Measurements from ENCODE around the gene CRY1. TPM values are rescaled to one million over a fixed set of nuclear protein-coding genes. Genes with fewer than 3 reads are reported as not detected.

Gene CRY1
- total RNA-seq, 6 experiments from 2014 or later: 12.5 to 18.0 (median 16.1) TPM

GRCh38 chr12:107133462-107133861 is 40.1 kb upstream of the CRY1 start:
- H3K9me3 Mint-ChIP-seq: no peaks in the 10 kb centered on the region
- peaks cover 4% of the 10 kb centered on the region for H3K27me3 Mint-ChIP-seq (ENCODE audit: insufficient read depth)
- no peak overlapping the region for H3K4me3 Mint-ChIP-seq
- H3K36me3 Mint-ChIP-seq (ENCODE audit: low read depth): no peaks in the 10 kb centered on the region
- no peaks in the 10 kb centered on the region for H3K4me1 Mint-ChIP-seq (ENCODE audit: low read depth)
- no peak overlapping the region for H3K27ac Mint-ChIP-seq
- no peak for DNase-seq
- no peak for TF ChIP-seq CTCF (IDR thresholded peaks at IDR 0.05)

- peak; percentile 87 for TF ChIP-seq CTCF (IDR thresholded peaks at IDR 0.05)
- Mint-ChIP-seq H3K9me3 (no peaks in the 10 kb centered on the region), H3K36me3 (ENCODE audit: low read depth) (no peaks in the 10 kb centered on the region), H3K27ac (no peak overlapping the region), H3K4me3 (no peak overlapping the region), H3K27me3 (ENCODE audit: insufficient read depth) (peaks cover 4% of the 10 kb centered on the region), H3K4me1 (ENCODE audit: low read depth) (no peaks in the 10 kb centered on the region)
- peak; percentile 52 for DNase-seq
Observed at GRCh38 chr12:107131832-107132616, 38.7 kb upstream of the CRY1 start.

- H3K27ac Mint-ChIP-seq: no peak overlapping the region
- H3K36me3 Mint-ChIP-seq (ENCODE audit: low read depth): no peaks in the 10 kb centered on the region
- H3K4me1 Mint-ChIP-seq (ENCODE audit: low read depth): no peaks in the 10 kb centered on the region
- H3K4me3 Mint-ChIP-seq: no peak overlapping the region
- no peaks in the 10 kb centered on the region for H3K9me3 Mint-ChIP-seq
- H3K27me3 Mint-ChIP-seq (ENCODE audit: insufficient read depth): peaks cover 3% of the 10 kb centered on the region
- TF ChIP-seq CTCF (IDR thresholded peaks at IDR 0.05): no peak
- no peak for DNase-seq
Observed at GRCh38 chr12:107130830-107131611, 37.7 kb upstream of the CRY1 start.

- no peak overlapping the region for H3K4me3 Mint-ChIP-seq
- H3K27ac Mint-ChIP-seq: no peak overlapping the region
- no peaks in the 10 kb centered on the region for H3K9me3 Mint-ChIP-seq
- no peak for TF ChIP-seq CTCF (IDR thresholded peaks at IDR 0.05)
- peaks cover 2% of the 10 kb centered on the region; the same call in 1 of the 2 replicates for H3K27me3 Mint-ChIP-seq (ENCODE audit: insufficient read depth)
- H3K36me3 Mint-ChIP-seq (ENCODE audit: low read depth): no peaks in the 10 kb centered on the region
- DNase-seq: no peak
- H3K4me1 Mint-ChIP-seq (ENCODE audit: low read depth): no peaks in the 10 kb centered on the region
Observed at GRCh38 chr12:107129315-107129930, 36.1 kb upstream of the CRY1 start.

GRCh38 chr12:107127482-107128430 is 34.4 kb upstream of the CRY1 start:
- Mint-ChIP-seq H3K4me3 (no peak overlapping the region), H3K27me3 (ENCODE audit: insufficient read depth) (peaks cover 2% of the 10 kb centered on the region; the same call in 1 of the 2 replicates), H3K27ac (no peak overlapping the region), H3K36me3 (ENCODE audit: low read depth) (no peaks in the 10 kb centered on the region), H3K9me3 (no peaks in the 10 kb centered on the region), H3K4me1 (ENCODE audit: low read depth) (no peaks in the 10 kb centered on the region)
- no peak for DNase-seq
- TF ChIP-seq CTCF (IDR thresholded peaks at IDR 0.05): no peak

All from HFFc6 (cell line).